SK-N-SH treated with all-trans-retinoic acid at 6 μM for 48 hours (cell line): ENCODE results near the gene LY6G6F.

Source experiments
- ATAC-seq: fragments of 200-7000 bp; cut with Tn5 transposase; 3 replicates; pipeline ENCODE4 v1.9.1; 2020; ENCODE audit warnings: mild to moderate bottlenecking, moderate library complexity
- ARNTL ChIP-seq: fragments of 450-650 bp; formaldehyde crosslinking; IDR thresholded peaks from 2 replicates; pipeline ENCODE4 v1.5.0; 2020; ENCODE audit warnings: low read depth, mild to moderate bottlenecking, moderate library complexity, borderline replicate concordance
- BACH2 ChIP-seq: fragments of 250-450 bp; sonication (Bioruptor Pico); IDR thresholded peaks from 2 replicates; pipeline ENCODE4 v1.9.0; 2021; ENCODE audit warnings: mild to moderate bottlenecking, borderline replicate concordance
- CREB5 ChIP-seq: fragments of 250-450 bp; sonication (Bioruptor Pico); IDR thresholded peaks from 2 replicates; pipeline ENCODE4 v1.5.1; 2020; ENCODE audit warnings: low read depth, mild to moderate bottlenecking, moderate library complexity
- CSDC2 ChIP-seq: fragments of 250-450 bp; sonication (Bioruptor Pico); IDR thresholded peaks from 2 replicates; pipeline ENCODE4 v1.5.0; 2020; ENCODE audit warnings: mild to moderate bottlenecking, moderate library complexity
- CSRNP3 ChIP-seq: fragments of 250-450 bp; sonication (Bioruptor Pico); IDR thresholded peaks from 2 replicates; pipeline ENCODE4 v1.5.1; 2021; ENCODE audit warnings: mild to moderate bottlenecking, moderate library complexity
- ESRRG ChIP-seq: fragments of 250-450 bp; sonication (Bioruptor Pico); IDR thresholded peaks from 2 replicates; pipeline ENCODE4 v1.6.1; 2021; ENCODE audit warnings: mild to moderate bottlenecking
- GLIS3 ChIP-seq: fragments of 250-450 bp; sonication (Bioruptor Pico); IDR thresholded peaks from 2 replicates; pipeline ENCODE4 v1.5.0; 2020; ENCODE audit warnings: mild to moderate bottlenecking, moderate library complexity
- ISL1 ChIP-seq: fragments of 250-450 bp; sonication (Bioruptor Pico); IDR thresholded peaks from 2 replicates; pipeline ENCODE4 v2.1.2; 2022; ENCODE audit warnings: mild to moderate bottlenecking, moderate library complexity
- OSR1 ChIP-seq: fragments of 250-450 bp; sonication (Bioruptor Pico); IDR thresholded peaks from 2 replicates; pipeline ENCODE4 v1.8.0; 2022; ENCODE audit warnings: moderate library complexity, mild to moderate bottlenecking, inconsistent platforms
- PATZ1 ChIP-seq: fragments of 250-450 bp; sonication (Bioruptor Pico); IDR thresholded peaks from 2 replicates; pipeline ENCODE4 v1.8.0; 2020; ENCODE audit warnings: mild to moderate bottlenecking, moderate library complexity, borderline replicate concordance
- POU6F1 ChIP-seq: fragments of 250-450 bp; sonication (Bioruptor Pico); IDR thresholded peaks from 2 replicates; pipeline ENCODE4 v1.8.0; 2021; ENCODE audit warnings: low read depth, mild to moderate bottlenecking, moderate library complexity, borderline replicate concordance
- PPARA ChIP-seq: fragments of 250-450 bp; sonication (Bioruptor Pico); IDR thresholded peaks from 2 replicates; pipeline ENCODE4 v1.5.0; 2020; ENCODE audit warnings: mild to moderate bottlenecking, borderline replicate concordance
- RARB ChIP-seq: fragments of 250-450 bp; sonication (Bioruptor Pico); IDR thresholded peaks from 2 replicates; pipeline ENCODE4 v1.8.0; 2021; ENCODE audit warnings: mild to moderate bottlenecking, moderate library complexity
- SNAI2 ChIP-seq: fragments of 250-450 bp; sonication (Bioruptor Pico); IDR thresholded peaks from 2 replicates; pipeline ENCODE4 v1.5.0; 2020; ENCODE audit warnings: mild to moderate bottlenecking, moderate library complexity
- TCF4 ChIP-seq: fragments of 250-450 bp; sonication (Bioruptor Pico); IDR thresholded peaks from 2 replicates; pipeline ENCODE4 v1.8.0; 2021; ENCODE audit warnings: mild to moderate bottlenecking, moderate library complexity, borderline replicate concordance
- TOX ChIP-seq: fragments of 250-450 bp; sonication (Bioruptor Pico); IDR thresholded peaks from 2 replicates; pipeline ENCODE4 v1.8.0; 2021; ENCODE audit warnings: mild to moderate bottlenecking, moderate library complexity, borderline replicate concordance
- ZC3H10 ChIP-seq: fragments of 250-450 bp; sonication (Bioruptor Pico); IDR thresholded peaks from 2 replicates; pipeline ENCODE4 v1.5.1; 2021; ENCODE audit warnings: mild to moderate bottlenecking, moderate library complexity
- ZFP3 ChIP-seq: fragments of 250-450 bp; sonication (Bioruptor Pico); IDR thresholded peaks from 2 replicates; pipeline ENCODE4 v1.5.0; 2020; ENCODE audit warnings: mild to moderate bottlenecking, moderate library complexity
- ZFP30 ChIP-seq: fragments of 450-650 bp; formaldehyde crosslinking; IDR thresholded peaks from 2 replicates; pipeline ENCODE4 v1.5.0; 2022; ENCODE audit warnings: mild to moderate bottlenecking, moderate library complexity
- ZNF565 ChIP-seq: fragments of 450-650 bp; formaldehyde crosslinking; conservative IDR thresholded peaks from 2 replicates; pipeline ENCODE4 v1.5.0; 2020; ENCODE audit warnings: low read depth, mild to moderate bottlenecking, moderate library complexity
- ZNF70 ChIP-seq: fragments of 450-650 bp; formaldehyde crosslinking; IDR thresholded peaks from 2 replicates; pipeline ENCODE4 v1.5.0; 2020; ENCODE audit warnings: mild to moderate bottlenecking, moderate library complexity
- ZNF8 ChIP-seq: fragments of 450-650 bp; formaldehyde crosslinking; IDR thresholded peaks from 2 replicates; pipeline ENCODE4 v1.5.0; 2020; ENCODE audit warnings: mild to moderate bottlenecking, moderate library complexity

The LY6G6F gene

GRCh38 chr6:31725502-31726350 is 19.1 kb downstream of the LY6G6F start:
- ATAC-seq: no peak
- no peak for TF ChIP-seq ZC3H10 (CRISPR knock-in tag)
- TF ChIP-seq CSDC2: no peak
- TF ChIP-seq SNAI2 (CRISPR knock-in tag): no peak

GRCh38 chr6:31727034-31727716 is 20.5 kb downstream of the LY6G6F start:
- TF ChIP-seq CREB5 (CRISPR knock-in tag) (no peak), ESRRG (CRISPR knock-in tag) (no peak), ARNTL (no peak), SNAI2 (CRISPR knock-in tag) (no peak), CSRNP3 (CRISPR knock-in tag) (no peak), ISL1 (CRISPR knock-in tag) (no peak), POU6F1 (no peak), ZFP30 (CRISPR knock-in tag) (no peak), ZNF565 (no peak), TCF4 (no peak), ZFP3 (CRISPR knock-in tag) (no peak), ZNF70 (no peak), ZC3H10 (CRISPR knock-in tag) (no peak), BACH2 (CRISPR knock-in tag) (no peak), ZNF8 (CRISPR knock-in tag) (no peak), CSDC2 (no peak), PATZ1 (CRISPR knock-in tag) (no peak)
- TF ChIP-seq, all 23 proteins: peak for 0
- no peak for ATAC-seq

GRCh38 chr6:31727717-31728671 is 21.3 kb downstream of the LY6G6F start:
- TF ChIP-seq TCF4: no peak
- TF ChIP-seq POU6F1: no peak
- TF ChIP-seq SNAI2 (CRISPR knock-in tag): no peak
- TF ChIP-seq ZNF70: no peak
- no peak for TF ChIP-seq ZNF8 (CRISPR knock-in tag)
- no peak for TF ChIP-seq CSRNP3 (CRISPR knock-in tag)
- no peak for TF ChIP-seq OSR1 (CRISPR knock-in tag)
- no peak for TF ChIP-seq PATZ1 (CRISPR knock-in tag)
- TF ChIP-seq PPARA (CRISPR knock-in tag): no peak
- no peak for TF ChIP-seq ZC3H10 (CRISPR knock-in tag)
- no peak for TF ChIP-seq RARB
- TF ChIP-seq GLIS3 (CRISPR knock-in tag): no peak
- no peak for TF ChIP-seq ESRRG (CRISPR knock-in tag)
- no peak for TF ChIP-seq ZNF565
- no peak for TF ChIP-seq ISL1 (CRISPR knock-in tag)
- TF ChIP-seq BACH2 (CRISPR knock-in tag): no peak
- TF ChIP-seq ZFP30 (CRISPR knock-in tag): no peak
- TF ChIP-seq TOX (CRISPR knock-in tag): no peak
- TF ChIP-seq, all 23 proteins: peak for 0
- ATAC-seq: no peak
